Osteoblast (primary cell): ENCODE results near the gene HIBADH. TPM values are rescaled to one million over a fixed set of nuclear protein-coding genes. Genes with fewer than 3 reads are reported as not detected.

Source experiments
- DNase-seq: peaks from one replicate; pipeline ENCODE4 v3.0.0; 2011; ENCODE audit warnings: low spot score, mixed read lengths; ENCODE audit not compliant: insufficient read length; ENCODE audit errors: missing footprints
- H2AFZ ChIP-seq: 2 replicates; pipeline ENCODE4 v1.6.0; 2011; ENCODE audit warnings: mild to moderate bottlenecking, low read length
- H3K27ac ChIP-seq: 2 replicates; pipeline ENCODE4 v1.5.1; 2011; ENCODE audit warnings: mild to moderate bottlenecking, low read depth, low read length, moderate library complexity
- H3K27me3 ChIP-seq: 2 replicates; pipeline ENCODE4 v1.6.0; 2012; ENCODE audit warnings: mild to moderate bottlenecking, control low read depth, inconsistent platforms, low read length, moderate library complexity; ENCODE audit not compliant: insufficient read depth
- H3K36me3 ChIP-seq: 2 replicates; pipeline ENCODE4 v1.5.1; 2011; ENCODE audit warnings: mild to moderate bottlenecking, low read length, control low read depth, moderate library complexity; ENCODE audit not compliant: insufficient read depth
- H3K4me1 ChIP-seq: 2 replicates; pipeline ENCODE4 v1.5.1; 2011; ENCODE audit warnings: mild to moderate bottlenecking, low read length, control low read depth, moderate library complexity; ENCODE audit not compliant: insufficient read depth
- H3K4me2 ChIP-seq: 2 replicates; pipeline ENCODE4 v1.6.0; 2011; ENCODE audit warnings: mild to moderate bottlenecking, low read length; ENCODE audit not compliant: insufficient read depth
- H3K4me3 ChIP-seq: fragments of 200-600 bp; sonication (generic); 3 replicates; pipeline ENCODE4 v1.5.1; 2012; ENCODE audit warnings: mild to moderate bottlenecking, low read length, inconsistent platforms; ENCODE audit not compliant: insufficient read depth
- H3K79me2 ChIP-seq: 2 replicates; pipeline ENCODE4 v1.6.0; 2012; ENCODE audit warnings: mild to moderate bottlenecking, low read length, control low read depth, inconsistent platforms; ENCODE audit not compliant: insufficient read depth
- H3K9me3 ChIP-seq: 2 replicates; pipeline ENCODE4 v1.5.1; 2011; ENCODE audit warnings: low read depth, low read length, control low read depth
- H4K20me1 ChIP-seq: 2 replicates; pipeline ENCODE4 v1.6.0; 2012; ENCODE audit warnings: mild to moderate bottlenecking, low read length, control low read depth; ENCODE audit not compliant: insufficient read depth
- CTCF ChIP-seq: IDR thresholded peaks from 2 replicates; pipeline ENCODE4 v1.5.1; 2011; ENCODE audit warnings: mild to moderate bottlenecking, low read depth, low read length, moderate library complexity; ENCODE audit errors: extremely low read depth
- total RNA-seq: library from RNA; depleted of rRNA; stranded (reverse); fragments of >200 nt; gene quantifications from 2 replicates; pipeline ENCODE4 v1.2.3, GENCODE V29; 2012

The HIBADH gene
- total RNA-seq, 1 donor = 76.0 TPM

GRCh38 chr7:27699751-27700150 lies 37.1 kb upstream of the HIBADH start:
- no peak for DNase-seq
- Histone ChIP-seq H3K36me3 (no peaks in the 10 kb centered on the region), H2AFZ (no peak overlapping the region), H3K27me3 (no peaks in the 10 kb centered on the region), H3K9me3 (no peaks in the 10 kb centered on the region), H3K4me2 (no peak overlapping the region), H3K79me2 (no peaks in the 10 kb centered on the region), H3K4me3 (no peak overlapping the region), H3K27ac (no peak overlapping the region), H4K20me1 (no peaks in the 10 kb centered on the region), H3K4me1 (peaks cover 7% of the 10 kb centered on the region)
- TF ChIP-seq CTCF = no peak

GRCh38 chr7:27697861-27698430 lies 35.3 kb upstream of the HIBADH start:
- Histone ChIP-seq H3K4me2 (no peak overlapping the region), H3K4me3 (no peak overlapping the region), H4K20me1 (no peaks in the 10 kb centered on the region), H3K9me3 (no peaks in the 10 kb centered on the region), H3K4me1 (peaks cover 7% of the 10 kb centered on the region), H3K36me3 (no peaks in the 10 kb centered on the region), H2AFZ (no peak overlapping the region), H3K27me3 (no peaks in the 10 kb centered on the region), H3K27ac (no peak overlapping the region), H3K79me2 (no peaks in the 10 kb centered on the region)
- DNase-seq = no peak
- no peak for TF ChIP-seq CTCF

- H3K27me3 ChIP-seq = no peaks in the 10 kb centered on the region
- H3K4me1 ChIP-seq = peaks cover 7% of the 10 kb centered on the region
- H3K27ac ChIP-seq = no peak overlapping the region
- H3K36me3 ChIP-seq = no peaks in the 10 kb centered on the region
- no peak for TF ChIP-seq CTCF
- no peaks in the 10 kb centered on the region for H3K79me2 ChIP-seq
- DNase-seq = no peak
- no peak overlapping the region for H2AFZ ChIP-seq
- no peak overlapping the region for H3K4me3 ChIP-seq
- H4K20me1 ChIP-seq = no peaks in the 10 kb centered on the region
- H3K9me3 ChIP-seq = no peaks in the 10 kb centered on the region
- H3K4me2 ChIP-seq = no peak overlapping the region
Observed at GRCh38 chr7:27695096-27695495, 32.4 kb upstream of the HIBADH start.

GRCh38 chr7:27693794-27694193 lies 31.1 kb upstream of the HIBADH start:
- Histone ChIP-seq H2AFZ (peak overlapping the region; percentile 33), H3K4me1 (peaks cover 7% of the 10 kb centered on the region), H3K4me3 (no peak overlapping the region), H3K27me3 (no peaks in the 10 kb centered on the region), H3K27ac (no peak overlapping the region), H4K20me1 (no peaks in the 10 kb centered on the region), H3K4me2 (peak overlapping the region; percentile 3), H3K36me3 (no peaks in the 10 kb centered on the region), H3K79me2 (no peaks in the 10 kb centered on the region), H3K9me3 (no peaks in the 10 kb centered on the region)
- peak; percentile 3 for DNase-seq
- TF ChIP-seq CTCF = no peak
